Rectal smooth muscle tissue (tissue), 1 donor: Measurements from ENCODE around the gene C19orf81.

Experiments used
- H3K27ac ChIP-seq: one replicate; pipeline ENCODE4 v1.7.0; 2013; ENCODE audit warnings: low read depth, low read length, inconsistent platforms
- H3K27me3 ChIP-seq: one replicate; pipeline ENCODE4 v1.7.0; 2013; ENCODE audit warnings: low read length; ENCODE audit not compliant: control insufficient read depth, insufficient read depth
- H3K36me3 ChIP-seq: one replicate; pipeline ENCODE4 v1.7.0; 2013; ENCODE audit warnings: low read length; ENCODE audit not compliant: control insufficient read depth, insufficient read depth
- H3K4me1 ChIP-seq: one replicate; pipeline ENCODE4 v1.7.0; 2013; ENCODE audit warnings: low read length; ENCODE audit not compliant: control insufficient read depth, insufficient read depth
- H3K4me3 ChIP-seq: one replicate; pipeline ENCODE4 v1.7.0; 2013; ENCODE audit warnings: low read length
- H3K9ac ChIP-seq: one replicate; pipeline ENCODE4 v1.7.0; 2013; ENCODE audit warnings: low read length

The C19orf81 gene

DNA sequence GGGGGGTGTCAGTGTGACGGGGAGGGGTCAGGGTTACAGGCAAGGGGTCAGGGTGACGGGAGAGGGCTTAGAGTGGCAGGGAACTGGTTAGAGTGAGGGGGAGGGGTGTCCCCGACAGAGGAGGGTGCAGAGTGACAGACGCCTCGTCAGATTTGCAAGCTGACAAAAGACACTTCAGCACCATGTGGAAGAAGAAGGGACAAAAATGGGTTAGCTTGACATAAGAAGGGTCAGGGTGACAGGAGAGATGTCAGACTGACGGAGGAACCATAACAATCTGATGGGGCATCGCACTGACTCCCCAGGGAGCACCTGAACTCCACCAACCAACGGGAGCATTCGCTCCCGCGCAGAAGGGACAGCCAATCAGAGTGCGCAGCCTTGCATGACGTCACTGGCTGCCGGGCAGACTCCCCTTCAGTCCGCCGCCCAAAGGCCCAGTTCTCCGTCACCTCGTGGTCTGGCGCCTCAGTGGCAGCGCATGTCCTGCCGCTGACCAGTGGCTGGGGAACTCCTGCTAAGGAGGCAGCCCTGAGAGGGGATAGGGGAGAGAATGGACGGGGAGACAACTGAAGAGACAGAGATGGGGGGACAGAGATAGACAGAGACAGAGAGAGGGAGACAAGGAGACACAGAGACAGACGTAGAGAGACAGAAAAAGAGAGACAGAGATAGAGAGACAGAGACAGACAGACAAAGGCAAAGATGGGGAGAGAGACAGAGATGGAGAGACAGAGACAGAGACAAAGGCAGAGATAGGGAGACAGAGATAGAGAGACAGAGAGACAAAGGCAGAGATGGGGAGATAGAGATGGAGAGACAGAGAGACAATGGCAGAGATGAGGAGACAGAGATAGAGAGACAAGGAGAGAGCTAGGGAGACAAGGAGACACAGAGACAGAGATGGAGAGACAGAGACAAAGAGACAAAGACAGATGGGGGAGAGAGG is 30.2 kb downstream of the C19orf81 start:
- Histone ChIP-seq H3K9ac (no peak overlapping the region), H3K27ac (no peak overlapping the region), H3K4me3 (no peak overlapping the region), H3K4me1 (no peaks in the 10 kb centered on the region), H3K36me3 (no peaks in the 10 kb centered on the region), H3K27me3 (no peaks in the 10 kb centered on the region)

DNA sequence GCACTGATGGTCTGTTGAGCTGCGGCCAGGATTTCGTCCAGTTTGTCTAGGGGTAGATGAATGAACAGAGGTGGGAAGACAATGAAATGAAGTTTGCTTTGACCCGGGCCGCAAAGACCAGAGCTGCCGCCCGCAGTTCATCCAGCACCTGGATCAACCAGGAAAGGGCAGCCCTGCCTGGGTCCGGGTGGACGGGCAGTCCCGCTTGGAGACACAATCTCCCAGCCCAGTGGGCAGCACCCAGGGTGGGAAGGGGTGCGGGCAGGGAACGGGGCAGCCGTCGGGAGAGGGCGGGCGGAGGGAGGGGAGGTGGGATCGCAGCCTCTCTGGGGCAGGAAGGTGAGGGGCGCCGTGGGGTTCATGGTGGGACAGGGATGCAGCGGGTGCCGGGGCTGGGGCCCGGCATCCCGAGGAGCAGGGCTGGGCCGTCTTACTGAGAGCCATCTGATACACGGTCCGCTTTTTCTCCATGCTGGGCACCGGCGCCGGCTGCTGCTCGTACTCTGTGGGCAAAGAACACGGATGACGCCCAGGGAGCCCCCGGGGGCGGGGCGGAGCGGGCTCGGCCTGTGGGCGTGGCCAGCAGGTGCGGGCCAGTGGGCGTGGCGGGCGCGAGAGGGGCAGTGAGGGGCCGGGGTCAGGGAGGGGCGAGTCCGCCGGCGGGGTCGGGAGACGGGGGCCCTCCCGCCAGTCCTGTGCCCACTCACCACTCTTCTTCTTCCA is 37.2 kb downstream of the C19orf81 start:
- no peaks in the 10 kb centered on the region for H3K4me1 ChIP-seq
- H3K9ac ChIP-seq: no peak overlapping the region
- no peak overlapping the region for H3K4me3 ChIP-seq
- peaks cover 5% of the 10 kb centered on the region for H3K27me3 ChIP-seq
- H3K27ac ChIP-seq: no peak overlapping the region
- H3K36me3 ChIP-seq: no peaks in the 10 kb centered on the region

DNA sequence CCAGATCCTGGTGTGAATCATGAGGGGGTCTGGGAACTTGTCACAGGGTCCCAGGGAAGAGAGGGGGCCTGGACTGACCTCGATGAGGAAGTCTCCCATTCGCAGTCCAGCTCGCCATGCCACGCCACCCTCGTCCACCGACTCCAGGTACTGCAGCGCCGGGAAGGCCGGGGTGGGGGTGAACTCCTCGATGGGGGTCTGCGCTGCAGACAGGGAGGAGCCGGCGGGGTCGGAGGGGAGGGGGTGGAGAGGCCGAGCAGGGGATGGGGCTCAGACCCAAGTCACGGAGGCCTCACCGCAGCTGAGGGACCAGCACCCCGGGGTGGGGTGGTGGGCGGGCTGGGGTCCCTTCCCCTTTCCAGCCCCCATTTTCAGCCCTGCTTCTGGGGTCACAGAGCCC is 39.5 kb downstream of the C19orf81 start:
- H3K36me3 ChIP-seq: no peaks in the 10 kb centered on the region
- H3K9ac ChIP-seq: no peak overlapping the region
- no peak overlapping the region for H3K4me3 ChIP-seq
- H3K27ac ChIP-seq: no peak overlapping the region
- peaks cover 18% of the 10 kb centered on the region for H3K27me3 ChIP-seq
- H3K4me1 ChIP-seq: no peaks in the 10 kb centered on the region

DNA sequence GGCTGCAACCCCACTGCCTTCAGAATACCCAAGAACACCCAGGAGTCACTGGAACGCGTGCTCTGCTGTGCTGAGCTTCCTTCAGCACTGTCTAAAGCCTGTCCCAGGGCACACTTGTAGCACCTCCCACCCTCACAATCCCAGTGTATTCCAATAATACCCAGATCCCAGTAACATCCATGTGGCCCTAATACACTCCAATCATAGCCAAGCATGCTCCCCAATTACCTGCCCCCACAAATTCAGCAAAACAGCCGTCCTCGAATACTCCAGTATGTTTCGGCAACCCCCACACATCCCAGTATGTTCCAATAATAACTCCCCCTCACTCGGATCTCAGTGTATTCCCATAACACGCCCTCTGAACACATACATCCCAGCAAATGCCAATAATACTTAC is 41.2 kb downstream of the C19orf81 start:
- Histone ChIP-seq H3K9ac (no peak overlapping the region), H3K27ac (no peak overlapping the region), H3K4me3 (no peak overlapping the region), H3K36me3 (no peaks in the 10 kb centered on the region), H3K4me1 (no peaks in the 10 kb centered on the region), H3K27me3 (peaks cover 19% of the 10 kb centered on the region)

DNA sequence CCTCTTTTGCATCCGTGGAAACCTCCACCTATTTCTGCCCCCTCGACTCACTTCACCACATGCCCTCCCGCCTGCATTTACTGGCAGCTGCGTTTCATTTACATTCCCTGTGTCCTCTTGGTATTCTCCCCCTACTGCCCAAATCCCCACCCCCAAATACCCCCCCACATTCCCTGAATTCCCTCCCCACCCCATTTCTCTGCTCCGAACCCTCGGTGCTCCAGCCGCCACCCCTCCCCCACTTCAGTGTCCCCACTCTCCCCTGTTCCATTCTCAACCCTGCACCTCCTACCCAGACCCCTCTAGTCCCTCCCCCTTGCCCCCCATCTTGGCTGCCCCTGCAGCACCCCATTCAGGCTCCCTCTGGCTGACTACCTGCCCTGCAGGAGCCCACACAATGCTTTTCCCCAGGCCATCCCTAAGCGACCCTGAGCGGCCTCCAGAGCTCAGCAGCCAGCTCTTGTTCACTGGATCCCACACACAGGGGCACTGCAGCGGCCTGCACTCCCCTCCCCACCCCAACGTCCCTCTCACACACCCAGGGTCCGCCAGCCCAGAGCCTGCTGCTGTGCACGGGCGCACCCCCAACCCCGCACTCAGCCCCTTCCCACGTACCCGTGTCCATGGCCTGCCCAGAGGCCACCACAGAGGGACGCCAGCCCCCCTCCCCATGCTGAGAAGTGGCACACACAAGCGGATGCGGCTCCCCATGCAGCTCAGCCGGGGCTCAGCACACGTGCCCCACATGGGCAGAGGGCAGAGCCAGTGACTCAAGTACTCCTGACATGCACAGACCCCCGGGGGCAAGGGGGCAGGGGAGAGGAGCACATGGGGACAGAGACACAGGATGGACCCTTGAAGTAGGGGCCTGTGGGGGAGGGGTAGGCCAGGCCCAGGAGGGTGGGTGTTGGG is 44.1 kb downstream of the C19orf81 start:
- no peak overlapping the region for H3K4me3 ChIP-seq
- no peaks in the 10 kb centered on the region for H3K36me3 ChIP-seq
- peaks cover 22% of the 10 kb centered on the region for H3K27me3 ChIP-seq
- no peak overlapping the region for H3K27ac ChIP-seq
- H3K4me1 ChIP-seq: no peaks in the 10 kb centered on the region
- H3K9ac ChIP-seq: no peak overlapping the region

DNA sequence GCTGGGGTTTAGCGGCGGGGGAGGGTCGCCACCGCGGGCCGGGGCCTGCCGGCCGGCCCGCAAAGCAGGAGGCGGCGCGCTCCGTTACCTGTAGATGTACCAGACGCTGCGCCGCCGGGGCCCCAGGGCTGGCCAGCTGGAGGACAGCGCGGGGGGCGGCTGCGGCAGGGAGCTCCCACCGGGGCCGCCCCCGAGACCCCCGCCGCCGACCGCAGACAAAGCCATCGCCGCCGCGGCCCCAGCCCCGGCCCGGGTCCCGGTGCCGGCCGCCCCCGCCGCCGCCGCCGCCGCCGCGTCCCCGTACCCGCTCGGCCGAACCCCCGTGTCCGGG is 45.5 kb downstream of the C19orf81 start:
- Histone ChIP-seq H3K36me3 (no peaks in the 10 kb centered on the region), H3K9ac (no peak overlapping the region), H3K4me1 (no peaks in the 10 kb centered on the region), H3K27ac (no peak overlapping the region), H3K4me3 (no peak overlapping the region), H3K27me3 (peaks cover 22% of the 10 kb centered on the region)

DNA sequence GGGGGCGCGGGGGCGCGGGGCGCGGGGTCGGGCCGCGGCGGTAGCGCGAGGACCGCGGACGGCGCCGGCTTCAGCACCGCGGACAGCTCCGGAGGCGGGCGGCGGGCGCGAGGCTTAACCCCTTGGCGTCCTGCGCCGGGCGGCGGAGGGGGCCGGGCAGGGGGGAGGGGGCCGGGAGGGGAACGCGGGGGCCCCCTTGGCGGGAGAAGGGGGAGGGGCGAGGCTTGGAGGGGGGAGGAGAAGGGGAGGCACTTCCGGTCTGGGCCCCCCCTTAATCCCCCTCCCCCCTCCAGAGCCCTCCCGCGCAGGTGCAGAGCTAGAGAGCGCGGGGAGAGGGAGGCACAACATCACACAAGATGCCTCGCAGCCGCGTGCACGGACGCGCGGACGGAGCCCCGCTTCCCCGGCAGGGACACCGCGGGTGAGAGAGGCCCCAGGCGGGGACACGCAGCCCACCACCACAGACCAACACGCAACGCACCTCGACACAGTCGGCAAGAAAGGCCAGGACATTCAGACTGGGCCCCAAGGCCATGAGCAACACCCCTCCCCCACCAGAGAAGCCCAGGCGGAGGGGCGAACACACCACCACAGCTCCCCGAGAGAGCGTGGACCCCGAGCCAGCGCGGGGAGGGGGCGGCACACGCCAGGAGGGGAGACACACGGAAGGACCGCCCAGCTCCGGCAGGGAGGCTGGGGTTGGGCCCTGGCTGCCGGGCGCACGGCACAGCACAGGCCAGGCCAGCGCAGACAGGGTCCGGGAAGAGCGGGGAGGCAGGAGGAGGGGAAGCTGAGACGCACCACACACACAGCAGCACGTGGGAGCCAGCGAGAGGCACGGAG is 46.2 kb downstream of the C19orf81 start:
- H3K36me3 ChIP-seq: no peaks in the 10 kb centered on the region
- H3K4me1 ChIP-seq: no peaks in the 10 kb centered on the region
- H3K27ac ChIP-seq: no peak overlapping the region
- peaks cover 22% of the 10 kb centered on the region for H3K27me3 ChIP-seq
- H3K4me3 ChIP-seq: no peak overlapping the region
- H3K9ac ChIP-seq: no peak overlapping the region

DNA sequence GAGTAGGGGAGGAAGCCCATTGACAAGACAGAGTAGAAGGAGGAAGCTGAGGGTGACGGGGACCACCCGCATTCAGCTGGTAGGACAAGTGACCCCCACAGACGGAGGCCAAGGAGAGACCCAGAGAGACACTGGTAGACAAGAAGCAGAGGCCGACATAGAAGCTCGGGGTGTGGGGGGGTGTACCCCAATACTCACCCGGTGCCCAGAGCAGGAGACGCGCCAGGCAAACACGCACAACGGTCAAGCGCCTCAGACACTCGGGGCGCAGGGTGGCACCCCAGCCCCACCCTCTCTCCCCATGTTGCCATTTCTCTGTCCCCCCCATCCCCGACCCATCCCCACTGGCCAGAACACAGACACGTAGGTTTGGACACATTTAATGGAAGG is 46.8 kb downstream of the C19orf81 start:
- no peak overlapping the region for H3K27ac ChIP-seq
- H3K27me3 ChIP-seq: peaks cover 22% of the 10 kb centered on the region
- H3K4me3 ChIP-seq: no peak overlapping the region
- no peak overlapping the region for H3K9ac ChIP-seq
- H3K36me3 ChIP-seq: no peaks in the 10 kb centered on the region
- no peaks in the 10 kb centered on the region for H3K4me1 ChIP-seq

DNA sequence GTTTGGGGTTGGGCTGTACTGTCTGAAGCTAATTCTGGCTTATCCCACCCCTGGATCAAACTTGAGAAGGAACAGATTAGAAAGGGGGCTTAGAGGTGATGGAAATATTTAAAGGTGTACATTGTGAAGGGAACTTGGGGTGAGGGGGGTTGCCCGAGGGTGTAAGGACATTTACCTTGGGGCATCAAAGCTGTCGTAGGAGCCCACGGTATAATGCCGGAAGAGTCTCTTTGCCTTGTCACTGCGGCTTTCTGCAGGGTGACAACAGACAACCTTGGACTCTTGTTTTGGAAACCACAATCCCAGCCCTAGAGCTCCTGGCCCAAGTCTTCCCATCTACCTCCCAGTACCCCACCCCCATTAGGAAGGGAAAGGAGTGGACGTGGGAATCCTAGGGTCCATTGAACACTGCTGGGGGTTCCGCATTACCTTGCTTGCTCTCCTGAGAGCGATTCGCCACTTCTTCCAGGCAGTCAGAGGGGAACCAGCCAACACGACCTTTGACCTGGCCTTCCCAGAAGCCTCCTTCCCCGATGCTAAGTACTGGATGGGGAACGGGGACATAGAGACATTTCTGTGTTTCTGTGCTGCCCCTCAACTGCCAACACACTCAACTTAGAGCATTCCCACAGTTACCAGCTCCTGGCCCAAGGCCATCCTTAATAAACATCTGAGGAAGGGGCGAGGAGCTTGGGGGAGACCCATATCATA is 48.3 kb downstream of the C19orf81 start:
- no peak overlapping the region for H3K4me3 ChIP-seq
- peaks cover 19% of the 10 kb centered on the region for H3K27me3 ChIP-seq

DNA sequence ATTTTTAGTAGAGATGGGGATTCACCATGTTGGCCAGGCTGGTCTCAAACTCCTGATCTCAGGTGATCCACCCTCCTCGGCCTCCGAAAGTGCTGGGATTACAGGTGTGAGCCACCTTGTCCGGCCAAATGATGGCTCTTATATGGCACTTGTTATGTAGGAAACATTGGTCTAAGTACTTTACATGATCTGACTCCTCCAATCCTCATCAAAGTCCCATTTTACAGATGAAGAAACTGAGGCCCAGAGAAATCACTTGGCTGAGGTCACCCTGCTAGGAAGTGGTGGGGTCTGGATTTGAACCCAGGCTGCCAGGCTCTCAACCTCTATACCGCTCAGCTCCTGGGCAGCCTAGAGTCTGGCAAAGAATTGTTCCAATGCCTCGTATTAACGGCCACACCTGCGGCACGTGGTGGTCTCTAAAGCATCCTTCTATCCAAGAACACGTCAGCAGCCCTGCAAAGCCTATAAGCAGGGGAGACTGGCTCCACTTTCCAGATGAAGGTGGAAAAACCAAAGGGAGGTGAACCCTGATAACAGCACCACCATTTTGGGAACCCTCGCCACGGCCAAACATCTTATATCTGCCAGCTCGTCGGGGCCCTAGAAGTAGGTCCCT is 52.2 kb downstream of the C19orf81 start:
- peaks cover 10% of the 10 kb centered on the region for H3K27me3 ChIP-seq
- no peak overlapping the region for H3K27ac ChIP-seq
- H3K4me1 ChIP-seq: no peaks in the 10 kb centered on the region
- no peak overlapping the region for H3K4me3 ChIP-seq
- no peaks in the 10 kb centered on the region for H3K36me3 ChIP-seq
- no peak overlapping the region for H3K9ac ChIP-seq

More for the DNA sequence above, 48.3 kb downstream of the C19orf81 start:
- no peaks in the 10 kb centered on the region for H3K4me1 ChIP-seq
- H3K36me3 ChIP-seq: no peaks in the 10 kb centered on the region
- H3K9ac ChIP-seq: no peak overlapping the region
- H3K27ac ChIP-seq: no peak overlapping the region
